Mesothelial cell of epicardium (in vitro differentiated cells): Measurements from ENCODE around the gene RNLS. TPM values are rescaled to one million over a fixed set of nuclear protein-coding genes. Genes with fewer than 3 reads are reported as not detected.
A peak's percentile ranks its signal among the peaks of the same experiment; 100 is the strongest.

ENCODE experiments used
- DNase-seq, 2 experiments: peaks; one replicate each; pipeline ENCODE4 v3.0.0; 2021; ENCODE audit warnings: low spot score in 2 of 2; ENCODE audit not compliant: unreplicated experiment in 2 of 2
- H3K27ac Mint-ChIP-seq: 2 replicates; pipeline ENCODE4 v1.8.0; 2021; ENCODE audit warnings: mixed read lengths
- H3K27me3 Mint-ChIP-seq: 2 replicates; pipeline ENCODE4 v1.8.0; 2021; ENCODE audit warnings: low read depth, mixed read lengths
- H3K36me3 Mint-ChIP-seq: 2 replicates; pipeline ENCODE4 v1.8.0; 2021; ENCODE audit warnings: mixed read lengths
- H3K4me1 Mint-ChIP-seq: 2 replicates; pipeline ENCODE4 v1.8.0; 2021; ENCODE audit warnings: mixed read lengths
- H3K4me3 Mint-ChIP-seq: 2 replicates; pipeline ENCODE4 v1.8.0; 2021; ENCODE audit warnings: mild to moderate bottlenecking, moderate library complexity, mixed read lengths
- H3K9me3 Mint-ChIP-seq: 2 replicates; pipeline ENCODE4 v1.8.0; 2021; ENCODE audit warnings: mixed read lengths
- total RNA-seq: library from RNA; stranded (reverse); gene quantifications from 3 replicates; pipeline ENCODE4 v1.2.1, GENCODE V29; 2021
- TF ChIP-seq, protein P1 (sequence below): fragments of 200-600 bp; sonication (generic); IDR thresholded peaks from one replicate; pipeline ENCODE4 v1.5.0; 2021; ENCODE audit warnings: antibody characterized with exemption; ENCODE audit not compliant: unreplicated experiment

Gene RNLS
- total RNA-seq, 1 donor from 2014 or later: 9.4 TPM

DNA sequence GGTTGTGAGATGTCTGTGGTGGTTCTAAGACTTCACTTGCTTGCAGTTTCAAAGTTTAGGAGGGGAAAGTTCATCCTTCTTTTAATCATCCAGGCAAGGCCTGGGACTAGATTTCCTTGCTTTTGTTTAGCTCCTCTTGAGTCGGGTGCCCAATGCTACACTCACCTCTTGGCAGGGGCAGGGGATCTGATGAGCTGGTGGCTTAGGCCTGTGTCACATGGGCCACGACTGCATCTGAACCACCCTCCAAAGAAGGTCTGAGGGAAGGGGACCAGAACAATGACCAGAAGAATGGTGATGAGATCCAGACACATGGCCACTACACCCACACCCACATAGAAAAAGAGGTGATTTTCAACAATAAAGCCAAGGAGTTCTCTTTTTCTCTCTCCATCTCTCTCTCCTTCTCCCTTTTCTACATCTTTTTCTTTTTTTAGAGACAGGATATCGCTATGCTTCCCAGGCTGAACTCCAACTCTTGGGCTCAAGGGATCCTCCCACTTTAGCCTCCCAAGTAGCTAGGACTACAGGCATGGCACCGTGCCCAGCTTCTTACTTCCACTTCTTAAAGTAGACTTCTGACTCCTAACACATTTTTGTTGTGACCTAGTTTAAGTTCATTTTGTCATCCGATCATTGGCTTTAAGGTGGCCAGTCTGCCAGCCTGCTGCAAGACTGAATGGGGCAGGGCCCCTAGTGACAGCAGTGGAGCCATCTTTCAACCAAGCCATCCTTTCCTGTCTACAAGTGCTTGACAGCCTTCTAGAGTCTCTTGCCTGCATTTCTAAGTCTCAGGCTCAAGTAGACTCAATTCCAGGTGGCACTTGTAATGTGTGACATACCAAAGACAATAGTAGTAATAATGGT, 350.9 kb downstream of the RNLS start:
- H3K4me3 Mint-ChIP-seq: no peak overlapping the region
- H3K27me3 Mint-ChIP-seq: no peaks in the 10 kb centered on the region
- TF ChIP-seq, protein P1, sequence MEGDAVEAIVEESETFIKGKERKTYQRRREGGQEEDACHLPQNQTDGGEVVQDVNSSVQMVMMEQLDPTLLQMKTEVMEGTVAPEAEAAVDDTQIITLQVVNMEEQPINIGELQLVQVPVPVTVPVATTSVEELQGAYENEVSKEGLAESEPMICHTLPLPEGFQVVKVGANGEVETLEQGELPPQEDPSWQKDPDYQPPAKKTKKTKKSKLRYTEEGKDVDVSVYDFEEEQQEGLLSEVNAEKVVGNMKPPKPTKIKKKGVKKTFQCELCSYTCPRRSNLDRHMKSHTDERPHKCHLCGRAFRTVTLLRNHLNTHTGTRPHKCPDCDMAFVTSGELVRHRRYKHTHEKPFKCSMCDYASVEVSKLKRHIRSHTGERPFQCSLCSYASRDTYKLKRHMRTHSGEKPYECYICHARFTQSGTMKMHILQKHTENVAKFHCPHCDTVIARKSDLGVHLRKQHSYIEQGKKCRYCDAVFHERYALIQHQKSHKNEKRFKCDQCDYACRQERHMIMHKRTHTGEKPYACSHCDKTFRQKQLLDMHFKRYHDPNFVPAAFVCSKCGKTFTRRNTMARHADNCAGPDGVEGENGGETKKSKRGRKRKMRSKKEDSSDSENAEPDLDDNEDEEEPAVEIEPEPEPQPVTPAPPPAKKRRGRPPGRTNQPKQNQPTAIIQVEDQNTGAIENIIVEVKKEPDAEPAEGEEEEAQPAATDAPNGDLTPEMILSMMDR: no peak
- peaks cover 19% of the 10 kb centered on the region for H3K4me1 Mint-ChIP-seq
- DNase-seq: no peak
- no peak overlapping the region for H3K27ac Mint-ChIP-seq
- H3K36me3 Mint-ChIP-seq: no peaks in the 10 kb centered on the region
- H3K9me3 Mint-ChIP-seq: peaks cover 10% of the 10 kb centered on the region

DNA sequence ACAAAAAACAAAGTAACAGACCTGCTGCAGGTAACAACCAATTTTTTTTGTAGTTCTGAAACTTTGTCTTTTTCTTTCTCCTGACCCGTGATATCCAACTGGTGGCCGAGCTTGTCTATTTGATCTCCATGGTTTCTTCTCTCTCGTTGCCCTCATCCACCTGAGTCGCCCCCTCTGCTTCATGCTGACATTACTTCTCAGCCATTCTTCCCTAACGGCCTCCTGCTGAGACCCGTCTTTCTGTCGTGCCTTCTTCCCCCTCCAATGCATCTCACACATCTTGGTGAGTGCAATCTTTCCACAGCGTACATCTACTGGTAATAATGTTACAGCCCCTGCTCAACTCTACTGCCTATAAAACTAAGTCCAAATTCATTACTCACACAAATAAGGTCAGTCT, 352.9 kb downstream of the RNLS start:
- H3K4me3 Mint-ChIP-seq: no peak overlapping the region
- no peaks in the 10 kb centered on the region for H3K27me3 Mint-ChIP-seq
- no peak overlapping the region for H3K27ac Mint-ChIP-seq
- TF ChIP-seq, protein P1: no peak
- peaks cover 10% of the 10 kb centered on the region for H3K9me3 Mint-ChIP-seq
- H3K36me3 Mint-ChIP-seq: no peaks in the 10 kb centered on the region
- H3K4me1 Mint-ChIP-seq: peaks cover 26% of the 10 kb centered on the region
- DNase-seq: no peak

DNA sequence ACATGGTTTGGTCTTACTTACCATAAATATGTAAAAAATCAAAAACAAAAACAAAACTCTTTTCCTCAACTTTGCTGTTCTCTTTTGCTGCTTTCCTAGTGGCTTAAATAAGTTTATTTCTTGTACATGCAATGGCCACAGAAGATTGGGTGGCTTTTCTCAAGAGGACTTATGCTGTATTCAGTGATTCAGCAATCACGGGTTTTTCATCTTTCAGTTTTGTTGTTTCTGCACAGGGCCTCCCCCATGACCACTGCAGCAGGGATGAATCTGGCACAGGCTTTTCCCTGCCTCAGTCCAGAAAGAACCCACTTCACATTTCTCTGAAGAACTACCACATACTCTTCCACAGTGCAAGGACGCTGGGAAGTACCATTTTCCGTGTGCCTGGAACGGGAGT, 355.0 kb downstream of the RNLS start:
- no peaks in the 10 kb centered on the region for H3K36me3 Mint-ChIP-seq
- H3K4me1 Mint-ChIP-seq: peaks cover 22% of the 10 kb centered on the region
- peaks cover 10% of the 10 kb centered on the region for H3K9me3 Mint-ChIP-seq
- H3K4me3 Mint-ChIP-seq: no peak overlapping the region
- no peak overlapping the region for H3K27ac Mint-ChIP-seq
- no peak for DNase-seq
- H3K27me3 Mint-ChIP-seq: no peaks in the 10 kb centered on the region
- TF ChIP-seq, protein P1: no peak

DNA sequence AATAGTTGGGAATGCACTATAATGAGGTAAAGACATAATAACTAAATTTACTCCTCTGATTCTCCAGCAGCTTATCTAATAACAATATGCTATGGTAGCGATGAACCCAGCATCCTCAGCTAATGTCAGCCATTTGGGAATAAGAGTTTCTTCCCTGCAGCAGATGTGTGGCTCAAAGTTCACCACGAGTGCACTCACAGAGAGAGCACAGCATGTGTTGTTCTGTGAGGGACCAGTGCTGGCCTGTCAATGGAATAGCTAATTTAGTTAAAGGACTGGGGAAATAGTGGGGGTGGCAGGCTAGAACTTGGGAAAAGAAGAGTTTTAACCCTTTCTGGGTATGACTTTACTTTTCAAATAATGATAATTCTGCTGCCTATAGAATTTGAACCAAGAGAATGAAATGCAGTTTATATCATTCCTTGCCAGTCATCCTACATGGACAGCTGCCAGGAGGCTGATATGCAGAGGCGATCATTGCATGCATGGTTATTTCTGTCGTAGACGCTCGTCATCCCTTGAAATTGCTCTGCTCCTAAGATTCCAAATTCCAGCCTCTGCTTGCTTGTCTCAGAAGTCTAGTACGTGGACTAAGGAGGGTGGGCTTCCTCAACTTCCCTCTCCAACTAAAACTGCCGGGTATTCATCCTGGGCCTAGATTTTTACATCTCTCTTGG, 355.6 kb downstream of the RNLS start:
- TF ChIP-seq, protein P1: no peak
- H3K36me3 Mint-ChIP-seq: no peaks in the 10 kb centered on the region
- no peak for DNase-seq
- peak overlapping the region; percentile 33 for H3K27ac Mint-ChIP-seq
- H3K9me3 Mint-ChIP-seq: peaks cover 10% of the 10 kb centered on the region
- peaks cover 27% of the 10 kb centered on the region for H3K4me1 Mint-ChIP-seq
- H3K27me3 Mint-ChIP-seq: no peaks in the 10 kb centered on the region
- H3K4me3 Mint-ChIP-seq: no peak overlapping the region

DNA sequence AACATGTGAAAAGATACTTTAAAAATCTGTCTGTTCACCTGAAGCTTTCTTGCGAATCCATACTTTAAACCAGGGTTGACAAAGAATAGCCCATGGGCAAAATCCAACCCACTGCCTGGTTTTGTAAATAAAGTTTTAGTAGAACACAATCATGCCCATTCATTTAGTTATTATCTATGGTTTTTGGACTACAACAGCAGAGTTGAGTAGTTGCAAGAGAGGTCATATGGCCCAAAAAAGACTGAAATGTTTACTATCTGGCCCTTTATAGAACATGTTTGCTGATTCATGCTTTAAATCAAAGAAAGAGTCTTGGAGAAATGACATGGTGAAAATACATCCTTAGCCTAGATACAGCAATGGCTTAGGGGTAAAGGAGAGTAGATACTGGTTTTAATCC, 356.2 kb downstream of the RNLS start:
- DNase-seq: no peak
- Mint-ChIP-seq H3K4me3 (no peak overlapping the region), H3K27me3 (no peaks in the 10 kb centered on the region), H3K36me3 (no peaks in the 10 kb centered on the region), H3K27ac (no peak overlapping the region), H3K9me3 (peaks cover 10% of the 10 kb centered on the region), H3K4me1 (peaks cover 26% of the 10 kb centered on the region)
- TF ChIP-seq, protein P1: no peak
